A673 (cell line): Measurements from ENCODE around the gene MYH15.

Source experiments
- CTCF ChIP-seq: fragments of 300-800, 200-600 bp; sonication (generic); conservative IDR thresholded peaks from 2 replicates; pipeline ENCODE4 v1.5.1; 2017; ENCODE audit warnings: low read depth, mild to moderate bottlenecking, antibody characterized with exemption, low read length, moderate library complexity, mixed read lengths
- EZH2 ChIP-seq: fragments of 200-600 bp; sonication (generic); IDR thresholded peaks from 2 replicates; pipeline ENCODE4 v1.6.1; 2017; ENCODE audit warnings: borderline replicate concordance, low read depth, mild to moderate bottlenecking, mixed read lengths, antibody characterized with exemption, low read length; ENCODE audit not compliant: poor library complexity, severe bottlenecking

DNA sequence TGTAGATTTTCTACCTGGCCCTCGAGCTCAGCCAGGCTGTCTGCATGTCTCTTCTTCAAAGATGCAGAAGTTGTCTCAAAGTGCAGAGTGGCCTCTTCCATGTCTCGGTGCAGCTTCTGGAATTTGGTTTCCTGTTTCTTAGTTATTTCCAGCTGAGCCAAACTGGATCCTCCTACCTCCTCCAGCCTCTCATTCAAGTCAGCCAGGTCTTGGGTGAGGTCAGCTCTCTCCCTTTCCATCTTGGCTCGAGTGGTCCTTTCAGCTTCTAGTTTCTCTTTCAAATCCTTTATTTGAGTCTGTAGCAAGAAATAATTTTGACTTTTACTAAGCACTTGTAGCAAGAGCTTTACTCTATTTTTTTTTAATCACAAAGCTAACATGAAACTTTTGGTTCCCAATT is 81.8 kb downstream of the MYH15 start:
- TF ChIP-seq EZH2 (no peak), CTCF (no peak)
